SIG-M5 treated with dmso at 0.1 percent for 504 hours (cell line): Measurements from ENCODE around the gene CMTM3.
"Not testable (repeated sequence)": the region's sequence is repeated elsewhere in the genome, so short reads cannot be mapped to it uniquely, and the experiment has no call there.

ENCODE experiments used
- DNase-seq: peaks from one replicate; lab custom pipeline; 2025; ENCODE audit not compliant: unreplicated experiment; lab: John Stamatoyannopoulos, UW

The CMTM3 gene

GRCh38 chr16:66604376-66605176 is at the start of gene CMTM3:
CMTM3 (plus strand) TSS chr16:66604704; CDS start chr16:66604806, 102 bp downstream.
- DNase-seq = peak; percentile 55

- DNase-seq = no peak
Measured at GRCh38 chr16:66560107-66560506, 44.4 kb upstream of the CMTM3 start.

GRCh38 chr16:66561381-66562080 is 43.0 kb upstream of the CMTM3 start:
- DNase-seq = no peak

- no peak for DNase-seq
Measured at GRCh38 chr16:66562409-66562808, 42.1 kb upstream of the CMTM3 start.

- no peak for DNase-seq
Measured at GRCh38 chr16:66562986-66563385, 41.5 kb upstream of the CMTM3 start.

- no peak for DNase-seq
Measured at GRCh38 chr16:66563574-66564334, 40.8 kb upstream of the CMTM3 start.

GRCh38 chr16:66566051-66566901 is 38.2 kb upstream of the CMTM3 start, which contains the start of gene CMTM1:
CMTM1 (plus strand) TSS chr16:66566439; CDS start chr16:66566514, 75 bp downstream.
- DNase-seq = no peak

GRCh38 chr16:66567270-66567669 is 37.2 kb upstream of the CMTM3 start:
- DNase-seq = not testable (repeated sequence)

- no peak for DNase-seq
Measured at GRCh38 chr16:66568355-66568754, 36.1 kb upstream of the CMTM3 start.

- no peak for DNase-seq
Measured at GRCh38 chr16:66569131-66569530, 35.4 kb upstream of the CMTM3 start.

GRCh38 chr16:66569827-66570405 is 34.6 kb upstream of the CMTM3 start:
- DNase-seq = no peak

GRCh38 chr16:66572356-66572755 is 32.1 kb upstream of the CMTM3 start:
- no peak for DNase-seq

- DNase-seq = no peak
Measured at GRCh38 chr16:66574081-66574480, 30.4 kb upstream of the CMTM3 start.

- DNase-seq = no peak
Measured at GRCh38 chr16:66574531-66574930, 30.0 kb upstream of the CMTM3 start.

GRCh38 chr16:66575060-66575459 is 29.4 kb upstream of the CMTM3 start:
- DNase-seq = no peak

GRCh38 chr16:66576296-66576695 is 28.2 kb upstream of the CMTM3 start:
- DNase-seq = no peak

GRCh38 chr16:66578651-66579531 is 25.6 kb upstream of the CMTM3 start, which contains the start of gene CMTM2:
CMTM2 (plus strand) TSS chr16:66579463; CDS start chr16:66579608, 145 bp downstream.
- no peak for DNase-seq

GRCh38 chr16:66580605-66581209 is 23.8 kb upstream of the CMTM3 start:
- DNase-seq = peak; percentile 12
